HepG2 (cell line): ENCODE measurements around the gene ZBTB9. TPM values are rescaled to one million over a fixed set of nuclear protein-coding genes. Genes with fewer than 3 reads are reported as not detected.

Experiments used
- AGO2 ChIP-seq: fragments of 200-400 bp; formaldehyde crosslinking; optimal IDR thresholded peaks from 2 replicates; pipeline ENCODE3; 2017; ENCODE audit warnings: mild to moderate bottlenecking, low read depth, low read length, moderate library complexity
- GFI1 ChIP-seq: sonication (generic); formaldehyde crosslinking; IDR thresholded peaks from 2 replicates; pipeline ENCODE4 v1.5.0; 2020; ENCODE audit warnings: missing genetic modification reagents, mild to moderate bottlenecking, borderline replicate concordance
- GLI4 ChIP-seq: sonication (generic); formaldehyde crosslinking; IDR thresholded peaks from 2 replicates; pipeline ENCODE4 v1.5.1; 2020; ENCODE audit warnings: missing genetic modification reagents, mild to moderate bottlenecking, moderate library complexity, borderline replicate concordance
- GTF3A ChIP-seq: sonication (generic); formaldehyde crosslinking; conservative IDR thresholded peaks from 2 replicates; pipeline ENCODE4 v1.4.0; 2020; ENCODE audit warnings: mild to moderate bottlenecking, missing genetic modification reagents
- KMT2A ChIP-seq: sonication (generic); formaldehyde crosslinking; IDR thresholded peaks from 2 replicates; pipeline ENCODE4 v1.4.0; 2020; ENCODE audit warnings: missing genetic modification reagents
- NCOA1 ChIP-seq: sonication (generic); formaldehyde crosslinking; IDR thresholded peaks from 2 replicates; pipeline ENCODE4 v1.9.0; 2021; ENCODE audit warnings: missing genetic modification reagents
- REPIN1 ChIP-seq: sonication (generic); formaldehyde crosslinking; IDR thresholded peaks from 2 replicates; pipeline ENCODE4 v1.8.0; 2022; ENCODE audit warnings: missing genetic modification reagents, low read depth, mild to moderate bottlenecking, borderline replicate concordance
- SCMH1 ChIP-seq: sonication (generic); formaldehyde crosslinking; IDR thresholded peaks from 2 replicates; pipeline ENCODE4 v1.9.0; 2021; ENCODE audit warnings: missing genetic modification reagents, mild to moderate bottlenecking, borderline replicate concordance
- SMC3 ChIP-seq: IDR thresholded peaks from 2 replicates; pipeline ENCODE4 v1.6.1; 2011; ENCODE audit warnings: low read length, improper control_type of control experiment
- SNAPC2 ChIP-seq: sonication (generic); formaldehyde crosslinking; IDR thresholded peaks from 2 replicates; pipeline ENCODE4 v1.8.1; 2022; ENCODE audit warnings: mild to moderate bottlenecking, missing genetic modification reagents
- SRY ChIP-seq: sonication (generic); formaldehyde crosslinking; IDR thresholded peaks from 2 replicates; pipeline ENCODE4 v1.8.0; 2022; ENCODE audit warnings: mild to moderate bottlenecking, missing genetic modification reagents
- ZNF101 ChIP-seq: sonication (generic); formaldehyde crosslinking; IDR thresholded peaks from 2 replicates; pipeline ENCODE4 v1.4.0; 2020; ENCODE audit warnings: mild to moderate bottlenecking, low read depth, missing genetic modification reagents, borderline replicate concordance
- ZNF142 ChIP-seq: sonication (generic); formaldehyde crosslinking; IDR thresholded peaks from 2 replicates; pipeline ENCODE4 v1.4.0; 2020; ENCODE audit warnings: missing genetic modification reagents
- ZNF17 ChIP-seq: sonication (generic); formaldehyde crosslinking; IDR thresholded peaks from 2 replicates; pipeline ENCODE4 v1.5.0; 2020; ENCODE audit warnings: mild to moderate bottlenecking, missing genetic modification reagents
- ZNF30 ChIP-seq: sonication (generic); formaldehyde crosslinking; IDR thresholded peaks from 2 replicates; pipeline ENCODE4 v1.5.0; 2020; ENCODE audit warnings: mild to moderate bottlenecking, missing genetic modification reagents
- ZNF572 ChIP-seq: sonication (generic); formaldehyde crosslinking; IDR thresholded peaks from 2 replicates; pipeline ENCODE4 v1.5.1; 2020; ENCODE audit warnings: mild to moderate bottlenecking, missing genetic modification reagents
- ZNF589 ChIP-seq: sonication (generic); formaldehyde crosslinking; conservative IDR thresholded peaks from 2 replicates; pipeline ENCODE4 v1.8.0; 2022; ENCODE audit warnings: mild to moderate bottlenecking, moderate library complexity, missing genetic modification reagents
- polyA plus RNA-seq, 8 experiments: library from polyadenylated mRNA; depleted of rRNA in 3 of 8; stranded (reverse) in 7 of 8; unstranded in 1 of 8; fragments of >200 nt; fragmentation: Illumina TruSeq in 4 of 8; extraction: Trizol in 4 of 8; gene quantifications; 2 replicates each; pipeline versions ENCODE4 v1.2.1 to v1.2.3, GENCODE V29; 2011 to 2016; ENCODE audit warnings: low read depth in 4 of 8, missing spikeins in 1 of 8, mixed read lengths in 1 of 8; ENCODE audit not compliant: insufficient read depth in 1 of 8
- total RNA-seq, 5 experiments: library from RNA; depleted of rRNA; stranded (reverse); fragments of >200 nt; fragmentation: Illumina TruSeq; extraction: Trizol; gene quantifications; 2 replicates each; pipeline ENCODE4 v1.2.3, GENCODE V29; 2016; ENCODE audit warnings: low read depth in 1 of 5

The ZBTB9 gene
- total and polyA plus RNA-seq, 2 of the 13 experiments (the other 11 are each of a cell fraction or from before 2014, with no cell fraction given) = 5.3 to 9.2 TPM

GRCh38 chr6:33417128-33417902 is 37.1 kb upstream of the ZBTB9 start (continued):
- TF ChIP-seq GLI4 (CRISPR knock-in tag) (0 out of 2 replicates have a peak, but pooled peaks have one; percentile 21), ZNF142 (peak; percentile 46; the same call in 1 of the 2 replicates), SNAPC2 (0 out of 2 replicates have a peak, but pooled peaks have one; percentile 42), SMC3 (0 out of 2 replicates have a peak, but pooled peaks have one; percentile 5), KMT2A (CRISPR knock-in tag) (0 out of 2 replicates have a peak, but pooled peaks have one; percentile 22), ZNF572 (CRISPR knock-in tag) (peak; percentile 80; the same call in 1 of the 2 replicates), ZNF589 (CRISPR knock-in tag) (peak; percentile 88; the same call in 1 of the 2 replicates), ZNF17 (0 out of 2 replicates have a peak, but pooled peaks have one; percentile 47), REPIN1 (peak; percentile 7; the same call in 1 of the 2 replicates), SRY (0 out of 2 replicates have a peak, but pooled peaks have one; percentile 67), NCOA1 (0 out of 2 replicates have a peak, but pooled peaks have one; percentile 0), SCMH1 (CRISPR knock-in tag) (no peak), ZNF101 (CRISPR knock-in tag) (0 out of 2 replicates have a peak, but pooled peaks have one; percentile 35), GFI1 (CRISPR knock-in tag) (0 out of 2 replicates have a peak, but pooled peaks have one; percentile 49), ZNF30 (CRISPR knock-in tag) (no peak), GTF3A (CRISPR knock-in tag) (0 out of 2 replicates have a peak, but pooled peaks have one; percentile 5), AGO2 (peak; percentile 36)
